HG03354 (cell line): ENCODE measurements around the gene ZNF516.

Experiments
- ATAC-seq: cut with Tn5 transposase; IDR thresholded peaks from one replicate; pipeline ENCODE4 v1.9.1; 2021; ENCODE audit warnings: mild to moderate bottlenecking; ENCODE audit not compliant: unreplicated experiment, poor library complexity, severe bottlenecking

ZNF516 gene

DNA sequence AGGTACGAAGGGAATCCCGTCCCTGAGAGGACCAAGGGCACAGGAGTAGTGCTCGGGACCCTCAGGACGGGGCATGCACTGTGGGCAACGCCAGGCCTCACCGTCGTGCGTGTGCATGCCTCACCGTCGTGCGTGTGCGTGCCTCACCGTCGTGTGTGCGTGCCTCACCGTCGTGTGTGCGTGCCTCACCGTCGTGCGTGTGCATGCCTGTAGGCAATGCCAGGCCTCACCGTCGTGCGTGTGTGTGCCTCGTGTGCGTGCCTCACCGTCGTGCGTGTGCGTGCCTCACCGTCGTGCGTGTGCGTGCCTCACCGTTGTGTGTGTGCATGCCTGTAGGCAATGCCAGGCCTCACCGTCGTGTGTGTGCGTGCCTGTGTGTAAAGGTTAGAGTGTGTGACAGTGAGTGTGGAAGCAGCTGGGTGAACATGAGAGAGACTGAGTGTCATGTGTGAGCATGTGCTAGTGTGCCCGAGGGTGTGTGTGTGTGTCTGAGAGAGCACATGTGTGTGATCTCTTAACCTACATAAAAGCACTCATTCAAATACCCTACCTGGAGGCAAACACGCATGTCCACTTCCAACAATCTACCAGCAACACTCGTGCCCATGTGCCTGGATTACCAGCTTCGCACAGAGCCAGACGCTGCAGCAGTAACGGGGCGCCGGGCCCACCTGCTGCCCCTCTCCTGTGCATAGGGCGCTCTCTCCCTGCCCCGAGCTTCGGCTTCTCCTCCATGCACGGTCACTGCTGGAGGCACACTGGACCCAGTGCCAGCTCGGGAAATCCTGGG lies 36.3 kb downstream of the ZNF516 start:
- no peak for ATAC-seq

DNA sequence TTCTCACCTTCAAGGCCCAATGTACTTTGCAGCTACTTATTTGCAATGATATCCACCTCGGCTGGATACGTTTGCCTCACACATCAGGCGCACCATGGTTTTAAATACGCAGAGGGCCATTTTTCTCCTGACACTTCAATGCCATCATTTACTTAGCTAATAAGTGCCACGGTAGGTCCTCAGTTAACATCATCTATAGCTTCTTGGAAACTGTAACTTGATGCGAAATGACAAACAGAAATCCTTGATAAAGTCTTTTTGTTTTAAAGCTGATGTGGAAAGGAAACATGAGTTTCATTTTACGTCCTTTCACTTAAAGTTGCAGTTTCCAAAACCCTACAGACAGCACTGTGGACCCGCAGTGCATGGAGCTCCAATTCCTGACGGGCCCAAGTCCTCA lies 37.1 kb downstream of the ZNF516 start:
- no peak for ATAC-seq

DNA sequence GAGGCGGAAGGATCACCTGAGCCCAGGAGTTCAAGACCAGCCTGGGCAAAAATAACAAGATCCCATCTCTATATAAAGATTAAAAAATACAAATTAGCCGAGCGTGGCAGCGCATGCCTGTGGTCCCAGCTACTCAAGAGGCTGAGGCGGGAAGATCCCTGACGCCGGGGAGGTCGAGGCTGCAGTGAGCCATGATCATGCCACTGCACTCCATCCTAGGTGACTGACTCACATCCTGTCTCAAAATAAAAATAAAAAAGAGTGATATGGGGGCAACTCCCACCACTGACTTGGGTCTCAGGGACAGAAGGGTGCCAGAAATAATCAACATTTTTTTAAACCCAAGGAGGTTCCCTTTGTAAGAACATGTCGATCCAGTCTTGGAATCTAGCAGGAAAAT lies 37.6 kb downstream of the ZNF516 start:
- no peak for ATAC-seq

DNA sequence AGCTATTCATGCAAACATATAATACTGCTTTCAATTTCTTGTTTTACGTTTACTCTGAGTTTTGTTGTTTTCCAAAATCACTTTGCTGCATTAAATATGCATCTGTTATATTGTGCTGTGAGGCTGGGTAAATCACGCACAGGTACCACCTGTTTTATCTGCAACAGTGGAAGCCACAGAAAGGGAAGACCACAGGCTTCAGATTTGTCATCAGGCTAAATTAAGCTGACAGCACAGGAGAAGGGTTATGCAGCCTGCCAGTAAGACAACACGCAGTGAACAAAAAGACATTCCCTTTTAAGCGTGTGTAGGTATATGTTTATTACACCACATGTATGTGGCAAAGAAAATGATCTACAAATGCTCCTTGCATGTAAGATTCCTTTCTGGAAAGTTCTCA lies 38.2 kb downstream of the ZNF516 start:
- no peak for ATAC-seq

DNA sequence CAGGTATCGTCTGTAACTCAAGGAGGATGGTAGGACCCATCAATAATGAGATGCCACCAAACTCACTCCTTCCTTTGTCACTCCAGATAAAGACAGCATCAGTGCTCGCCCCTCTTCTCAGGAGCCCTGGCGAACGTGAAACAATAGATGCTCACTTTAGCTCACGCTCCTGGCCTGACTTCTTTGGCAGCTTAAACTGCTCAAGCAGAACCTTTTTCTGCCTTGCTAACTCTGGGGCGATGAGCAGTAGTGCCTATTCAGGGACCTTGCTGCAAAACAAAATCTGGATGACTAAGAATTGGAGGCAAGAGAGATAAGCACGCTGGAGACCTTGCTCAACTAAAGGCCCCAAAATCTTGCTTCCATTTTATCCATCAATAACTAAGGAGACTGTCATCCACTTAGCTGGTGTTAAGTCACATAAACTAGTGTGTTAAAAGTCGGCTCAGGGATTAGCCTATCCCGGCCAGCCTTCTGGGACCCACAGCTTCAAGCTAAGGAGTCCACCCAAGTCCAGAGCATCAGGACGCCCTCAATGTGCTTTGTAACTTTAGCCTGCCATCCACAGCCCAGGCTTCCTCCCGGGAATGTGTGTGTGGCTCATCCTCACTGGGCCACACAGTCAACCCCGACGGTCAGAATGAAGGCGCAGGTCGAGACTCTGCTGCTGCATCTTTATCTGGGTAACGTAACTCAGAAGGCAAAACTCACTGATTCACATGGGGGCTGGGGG lies 38.9 kb downstream of the ZNF516 start:
- ATAC-seq: no peak

DNA sequence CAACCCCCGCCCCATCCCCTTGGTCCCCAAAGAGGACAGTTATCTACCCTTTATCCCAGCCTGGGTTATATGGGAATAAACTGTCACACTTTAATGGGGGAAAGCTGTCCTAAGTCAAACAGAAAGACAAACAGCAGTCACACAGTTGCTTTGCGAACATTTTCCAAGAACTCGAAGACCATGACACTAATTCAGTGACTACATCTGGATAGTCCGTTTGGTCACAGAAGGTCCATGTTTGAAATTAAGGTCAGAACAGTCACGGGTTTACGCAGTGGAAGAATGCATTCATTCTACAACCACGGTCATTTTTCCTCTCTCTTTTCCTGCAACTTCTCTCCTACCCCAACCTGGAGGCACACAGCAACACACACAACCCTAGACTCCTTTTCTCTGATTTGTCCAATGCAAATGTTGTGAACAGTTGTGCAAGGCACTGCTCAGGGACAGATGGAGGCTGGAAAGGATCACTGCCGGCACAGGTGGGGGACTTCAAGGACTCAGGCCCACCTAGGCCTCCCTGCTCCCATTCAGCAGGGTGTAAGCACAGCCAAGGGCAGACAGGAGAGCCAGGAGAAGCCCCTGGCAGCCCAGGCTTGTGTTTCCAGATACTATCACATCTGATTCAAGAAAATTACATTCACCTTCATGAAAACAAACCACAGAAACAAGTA lies 39.9 kb downstream of the ZNF516 start:
- ATAC-seq: no peak

DNA sequence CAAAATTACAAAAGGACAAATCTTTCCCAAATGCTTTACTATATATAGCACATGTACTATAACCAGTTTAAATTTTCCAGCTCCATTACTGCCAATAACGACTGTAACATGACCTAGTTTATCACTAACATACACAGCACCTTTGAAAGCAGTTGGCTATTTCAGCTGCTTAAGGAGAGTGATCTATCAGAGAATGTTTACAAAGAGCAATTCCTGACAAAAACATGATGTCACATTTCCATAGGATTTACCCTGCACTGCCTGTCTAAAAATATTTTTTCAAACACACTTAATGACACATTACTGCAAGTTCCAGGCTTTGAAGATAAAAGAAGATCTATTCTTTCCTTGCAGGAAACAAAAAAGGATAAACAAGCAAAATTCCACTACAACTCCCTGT lies 40.6 kb downstream of the ZNF516 start:
- ATAC-seq: no peak

DNA sequence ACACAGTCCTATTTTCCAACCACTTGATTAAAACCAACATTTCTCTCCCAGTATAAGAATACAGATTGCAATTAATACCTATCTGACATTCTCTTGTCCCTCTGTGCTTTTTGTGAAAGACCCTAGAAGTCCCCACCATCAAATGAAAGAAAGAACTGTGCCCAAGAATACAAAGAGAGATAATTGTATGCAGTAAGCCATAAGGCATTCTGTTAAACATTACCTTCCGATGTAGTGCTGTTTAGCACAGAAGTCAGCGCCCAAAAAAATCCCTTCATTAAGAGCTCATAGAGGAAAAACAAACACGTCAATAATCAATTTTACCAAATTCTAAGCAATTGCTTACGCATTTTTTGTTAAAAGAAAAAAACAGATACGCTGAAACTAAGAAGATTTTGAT lies 41.1 kb downstream of the ZNF516 start:
- ATAC-seq: no peak

DNA sequence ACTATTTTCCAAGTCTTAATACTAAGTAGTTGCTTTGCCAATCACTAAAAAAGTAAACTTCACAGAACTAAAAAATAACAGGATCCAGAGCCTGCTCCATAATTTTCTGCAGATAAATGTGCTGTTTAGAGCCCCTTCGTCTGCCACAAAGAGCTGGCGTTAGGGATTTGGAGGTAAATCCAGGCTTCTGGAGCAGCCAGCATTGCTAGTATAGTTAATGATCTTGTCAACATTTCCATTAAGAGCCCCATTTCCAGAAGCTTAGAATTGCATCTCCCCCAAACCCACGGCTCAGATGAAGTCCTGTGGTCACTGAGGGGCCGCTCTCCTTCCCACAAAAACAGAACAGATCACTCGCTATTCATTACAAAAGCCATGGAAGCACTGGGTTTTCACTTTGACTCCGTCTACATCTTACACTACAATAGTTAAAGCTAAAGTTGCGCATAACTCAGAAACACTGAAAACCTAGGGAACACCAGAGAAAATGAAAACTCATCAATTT lies 41.9 kb downstream of the ZNF516 start:
- ATAC-seq: no peak

DNA sequence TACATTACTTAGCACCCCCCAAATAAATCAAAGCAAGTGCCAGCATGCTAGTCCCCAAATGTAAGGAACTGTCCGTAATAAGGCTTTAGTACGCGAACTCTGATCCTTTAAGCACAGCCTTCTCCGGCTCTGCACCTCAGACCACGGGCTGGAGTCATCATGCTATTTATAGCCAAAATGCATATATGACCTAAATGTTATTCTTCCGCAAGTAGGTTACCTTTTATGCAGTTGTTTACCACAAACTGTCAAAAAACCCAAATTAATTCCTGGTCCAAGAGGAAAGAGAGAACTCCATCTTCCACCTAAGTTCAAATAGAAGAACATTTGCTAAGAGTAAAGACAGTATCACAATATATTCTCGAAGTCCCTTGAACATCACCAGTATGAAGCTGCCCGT lies 42.7 kb downstream of the ZNF516 start:
- no peak for ATAC-seq

DNA sequence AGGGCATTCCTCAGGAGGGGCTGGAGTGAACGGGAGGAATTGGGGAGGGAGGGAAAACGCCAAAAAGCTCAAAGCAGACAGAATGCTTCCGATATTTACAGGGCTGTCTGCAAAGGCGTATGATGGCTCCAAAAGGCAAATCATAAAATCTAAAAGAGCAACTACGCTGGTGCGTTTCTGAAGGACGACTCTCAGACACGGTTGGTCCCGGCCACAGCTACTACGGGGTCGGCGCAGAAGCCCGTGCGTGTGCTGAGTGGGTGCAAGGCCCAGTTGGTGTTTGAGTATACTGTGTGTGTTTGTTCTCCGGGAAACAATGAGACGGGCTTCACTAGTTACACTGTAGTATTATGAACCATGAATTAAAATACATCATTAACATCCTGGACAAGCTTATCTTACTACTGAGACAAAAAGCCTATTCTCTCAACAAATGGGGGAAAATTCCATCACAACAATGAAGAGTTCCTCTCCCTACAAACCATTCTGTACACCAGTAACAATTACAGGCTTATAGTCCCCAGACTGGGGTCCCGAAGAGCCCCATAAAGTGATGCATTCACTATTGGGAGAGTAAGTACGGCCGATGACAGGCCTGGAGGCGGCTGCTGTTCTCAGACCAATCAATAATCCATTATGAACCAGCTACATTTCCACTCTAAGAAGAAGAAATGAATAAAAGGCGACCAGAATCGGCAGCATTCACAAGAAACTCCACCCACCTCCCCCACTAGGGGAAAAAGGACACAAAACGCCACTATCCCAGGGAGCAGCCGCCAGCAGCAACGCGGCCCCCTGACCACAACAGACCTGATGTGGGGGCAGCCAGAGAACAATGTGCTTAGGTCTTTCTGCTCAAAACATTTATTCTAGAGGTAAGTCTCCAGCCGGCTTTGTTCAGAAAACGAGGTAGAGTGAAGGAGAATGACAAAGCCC lies 43.4 kb downstream of the ZNF516 start:
- peak; percentile 62 for ATAC-seq

DNA sequence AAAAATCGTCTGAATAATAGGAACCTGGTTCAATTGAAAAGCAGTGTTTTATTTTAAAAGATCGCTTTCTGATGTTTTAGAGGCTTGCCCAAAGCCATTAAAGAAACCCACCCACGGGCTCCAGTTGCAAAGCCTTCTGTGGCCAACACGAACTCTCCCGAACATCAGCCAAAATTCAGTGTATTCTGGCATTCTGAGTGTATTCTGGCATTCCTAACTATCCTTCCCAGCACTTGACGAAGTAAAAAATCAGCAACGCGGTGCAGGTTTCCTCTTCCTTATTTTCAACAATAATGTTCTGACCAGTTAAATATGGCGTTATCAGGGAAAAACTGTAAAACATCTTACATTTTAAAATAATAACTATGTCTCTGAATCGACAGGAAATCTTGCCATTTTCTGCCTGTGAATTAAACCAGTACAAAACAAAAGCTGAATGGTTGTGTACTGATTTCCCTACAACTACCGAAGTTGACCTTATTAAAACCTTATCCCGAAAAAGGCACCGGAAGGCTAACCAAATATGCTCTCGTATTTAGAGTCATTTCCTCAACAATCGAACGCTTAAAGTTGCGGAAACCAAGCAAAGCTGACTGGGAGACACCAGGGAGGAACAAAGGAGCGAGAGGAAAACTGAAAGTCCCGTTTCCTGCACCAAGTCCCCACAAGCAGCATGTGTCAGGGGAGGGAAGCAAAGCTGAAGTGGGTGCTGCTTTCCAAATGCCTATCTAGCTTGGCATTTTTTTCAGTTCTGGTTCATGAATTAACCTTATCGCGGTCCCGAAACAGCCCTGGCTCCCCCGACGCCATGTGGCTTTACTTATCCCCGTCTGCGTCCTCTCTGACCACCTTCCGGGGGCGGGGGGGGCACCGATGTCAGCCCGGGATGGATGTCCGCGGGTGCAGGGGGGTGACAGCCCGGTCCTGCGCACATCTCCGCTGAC lies 44.3 kb downstream of the ZNF516 start:
- ATAC-seq: peak; percentile 42

DNA sequence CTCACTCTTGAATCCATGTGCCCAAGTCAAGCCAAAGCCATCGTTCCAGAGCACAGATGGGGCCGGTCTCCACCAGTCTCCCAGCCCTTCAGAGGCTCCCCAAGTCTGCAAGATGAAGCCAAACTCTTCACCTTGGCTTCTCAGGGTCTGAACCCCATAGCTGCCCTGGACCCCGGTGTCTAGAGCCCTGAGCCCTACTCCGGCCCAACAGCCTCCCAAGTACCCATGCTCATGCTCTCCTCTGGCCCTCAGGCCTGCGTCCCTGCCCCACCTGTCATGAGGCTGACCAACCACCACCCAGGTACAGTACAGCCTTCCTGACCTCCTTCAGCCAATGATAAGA lies 46.0 kb downstream of the ZNF516 start:
- ATAC-seq: no peak

DNA sequence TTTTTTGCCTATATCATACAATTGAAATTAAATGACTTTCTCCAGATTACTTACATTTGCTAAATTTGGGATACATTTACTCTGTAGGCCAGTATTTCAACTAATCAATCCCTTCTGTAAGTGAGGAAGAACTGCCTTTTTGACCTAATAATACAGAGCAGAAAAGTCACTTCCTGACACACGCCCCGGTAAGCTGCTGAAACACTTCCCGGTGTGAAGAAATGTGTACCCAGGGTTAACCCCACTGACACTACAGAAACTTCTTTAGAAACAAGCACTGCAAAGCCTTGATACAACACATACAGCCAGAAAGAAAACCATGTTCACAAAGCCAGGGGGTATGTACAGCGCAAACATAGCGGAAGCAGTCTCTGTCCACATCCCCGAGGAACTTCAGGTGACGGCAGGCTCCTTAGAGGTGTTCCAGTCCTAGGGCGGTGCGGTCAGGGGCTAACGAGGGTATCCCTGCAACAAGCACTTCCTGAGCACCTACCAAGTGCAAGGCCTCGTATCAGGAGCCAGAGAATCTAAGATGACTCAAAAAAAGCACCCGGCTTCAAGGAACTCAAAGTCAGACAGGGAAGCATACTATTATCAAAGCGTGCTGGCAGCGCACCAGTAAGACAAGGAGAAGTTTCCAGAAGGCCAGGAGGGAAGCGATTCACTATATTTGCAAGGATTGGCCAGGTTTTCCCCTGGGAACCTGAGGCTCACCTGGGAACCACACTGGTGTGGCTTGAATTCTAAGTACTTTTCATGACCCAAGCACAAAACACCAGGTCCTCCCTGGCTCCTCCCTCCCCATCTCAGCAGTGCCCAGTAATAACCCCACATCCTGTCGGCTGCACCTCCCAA lies 46.6 kb downstream of the ZNF516 start:
- no peak for ATAC-seq

DNA sequence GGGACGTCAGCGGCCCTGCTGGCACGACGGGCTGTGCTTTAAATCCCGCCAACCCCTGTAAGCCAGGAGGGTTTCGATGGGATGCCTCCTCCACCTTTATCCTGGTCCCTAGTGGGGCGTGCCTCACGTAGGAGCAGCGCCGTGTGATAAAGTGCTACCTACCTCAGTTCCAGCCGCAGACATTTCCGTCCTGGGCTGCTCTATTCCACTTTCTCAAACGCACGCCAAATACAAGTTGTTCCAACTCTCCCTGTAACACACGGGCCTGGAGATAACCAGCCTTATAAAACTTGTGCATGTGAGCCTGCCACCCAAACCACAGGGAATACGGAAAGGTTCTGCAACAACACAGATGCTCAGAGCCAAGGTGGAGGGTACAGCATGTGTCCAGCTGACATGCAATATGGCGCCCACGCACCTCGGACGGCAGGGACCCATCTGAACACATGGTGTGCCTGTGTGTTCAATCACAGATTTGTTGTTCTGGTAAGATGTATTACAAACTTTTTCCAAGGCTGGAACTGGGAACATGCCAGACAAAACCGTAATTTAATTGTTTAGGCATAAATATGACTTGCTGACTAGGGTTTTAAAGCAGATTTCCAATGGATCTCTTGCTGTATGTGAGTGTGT lies 47.7 kb downstream of the ZNF516 start:
- ATAC-seq: no peak

DNA sequence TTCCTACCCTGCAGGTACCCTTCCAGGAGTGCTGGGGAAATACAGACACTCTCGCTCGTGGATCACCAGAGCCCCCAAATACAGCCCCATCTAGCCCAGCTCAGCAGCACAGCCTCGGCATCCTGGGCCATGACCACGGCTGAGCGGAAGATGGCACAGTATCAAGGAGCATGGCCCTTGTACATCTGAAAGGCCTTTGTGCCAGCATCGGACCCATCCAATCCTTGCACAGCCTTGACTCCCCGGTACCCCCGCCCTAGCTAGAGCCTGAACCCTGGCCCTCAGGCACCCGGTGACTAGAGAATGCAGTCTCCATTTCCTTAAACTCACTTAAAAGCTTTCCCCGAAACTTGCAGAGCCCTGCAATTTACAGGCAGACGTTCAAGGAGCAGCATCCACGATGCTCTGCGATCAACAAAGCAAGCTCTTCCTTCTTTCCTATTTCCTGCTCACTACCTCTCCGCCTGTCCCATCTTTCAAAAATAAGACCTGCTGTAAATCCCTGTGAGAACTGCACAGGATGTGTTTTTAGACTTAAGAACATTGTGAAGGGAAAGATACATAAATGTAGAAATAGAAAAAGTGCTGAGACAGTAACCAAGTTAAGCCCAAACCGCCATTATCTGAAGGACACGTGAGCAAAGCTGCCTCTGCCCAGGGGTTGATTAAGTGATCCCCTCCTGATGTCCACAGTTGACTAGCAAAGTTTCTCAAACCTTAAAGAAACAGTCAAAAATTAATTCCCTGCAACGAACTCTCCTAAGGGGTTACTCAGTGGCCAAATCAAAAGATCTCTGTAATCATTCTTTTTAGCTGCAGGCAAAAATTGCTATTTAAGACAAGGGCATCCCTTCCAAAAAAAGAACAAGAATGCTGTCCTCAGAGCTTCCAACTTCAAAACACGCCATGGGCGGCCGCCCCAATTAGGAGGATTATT lies 48.5 kb downstream of the ZNF516 start:
- no peak for ATAC-seq
